Left ventricle myocardium inferior (tissue), 1 donor: ENCODE data around the gene H19. TPM values are rescaled to one million over a fixed set of nuclear protein-coding genes. Genes with fewer than 3 reads are reported as not detected.

Source experiments
- DNase-seq: peaks from one replicate; pipeline ENCODE4 v3.0.0-alpha.2; 2020
- H3K27ac ChIP-seq: fragments of 200-600 bp; replicated peaks from 2 replicates; pipeline ENCODE4 v1.8.0; 2021
- H3K27me3 ChIP-seq: fragments of 200-600 bp; 2 replicates; pipeline ENCODE4 v1.8.0; 2021; ENCODE audit warnings: low read depth
- H3K36me3 ChIP-seq: fragments of 200-600 bp; 2 replicates; pipeline ENCODE4 v1.8.0; 2021
- H3K4me1 ChIP-seq: fragments of 200-600 bp; 2 replicates; pipeline ENCODE4 v1.8.0; 2021
- H3K4me3 ChIP-seq: fragments of 200-600 bp; 2 replicates; pipeline ENCODE4 v1.8.0; 2021; ENCODE audit warnings: mild to moderate bottlenecking, moderate library complexity
- H3K9me3 ChIP-seq: fragments of 200-600 bp; replicated peaks from 2 replicates; pipeline ENCODE4 v1.8.0; 2021
- CTCF ChIP-seq: fragments of 200-600 bp; IDR thresholded peaks from 2 replicates; pipeline ENCODE4 v1.8.0; 2021; ENCODE audit warnings: antibody characterized with exemption, mild to moderate bottlenecking, borderline replicate concordance
- intact Hi-C: fragments of 100-400 bp; cut with micrococcal nuclease; formaldehyde crosslinking; loops from one replicate; pipeline ENCODE4 v1.11.0; 2022
- total RNA-seq: library from RNA; stranded (reverse); fragmentation: NEBNext Ultra II Directional; extraction: Animal tissue kit (Norgen Biotek cat#: 25700); gene quantifications from one replicate; pipeline ENCODE4 v1.2.1, GENCODE V29; 2021
- donor health status: DM: no; HTN: yes; CAD: no; lungs with severe emphysema.

The H19 gene
- total RNA-seq, 1 donor from 2014 or later = 634 TPM

- no peak for TF ChIP-seq CTCF
- Histone ChIP-seq H3K4me1 (no peaks in the 10 kb centered on the region), H3K27ac (no peak overlapping the region), H3K36me3 (no peaks in the 10 kb centered on the region), H3K4me3 (no peak overlapping the region), H3K27me3 (no peaks in the 10 kb centered on the region), H3K9me3 (no peaks in the 10 kb centered on the region)
- intact Hi-C loops = no loop called here
- DNase-seq = no peak
Observed at GRCh38 chr11:1966531-1966930, 31.1 kb downstream of the H19 start.

- TF ChIP-seq CTCF = no peak
- H3K36me3 ChIP-seq = no peaks in the 10 kb centered on the region
- no peaks in the 10 kb centered on the region for H3K9me3 ChIP-seq
- intact Hi-C loops = no loop called here
- H3K27me3 ChIP-seq = no peaks in the 10 kb centered on the region
- no peaks in the 10 kb centered on the region for H3K4me1 ChIP-seq
- no peak overlapping the region for H3K4me3 ChIP-seq
- H3K27ac ChIP-seq = no peak overlapping the region
- DNase-seq = no peak
Observed at GRCh38 chr11:1964955-1965354, 32.7 kb downstream of the H19 start.

GRCh38 chr11:1964348-1964747 lies 33.3 kb downstream of the H19 start:
- no peak for TF ChIP-seq CTCF
- Histone ChIP-seq H3K4me3 (no peak overlapping the region), H3K27ac (no peak overlapping the region), H3K9me3 (no peaks in the 10 kb centered on the region), H3K36me3 (no peaks in the 10 kb centered on the region), H3K4me1 (no peaks in the 10 kb centered on the region), H3K27me3 (no peaks in the 10 kb centered on the region)
- intact Hi-C loops = no loop called here
- DNase-seq = no peak

- H3K27me3 ChIP-seq = no peaks in the 10 kb centered on the region
- no peaks in the 10 kb centered on the region for H3K4me1 ChIP-seq
- DNase-seq = no peak
- no peaks in the 10 kb centered on the region for H3K36me3 ChIP-seq
- no peak for TF ChIP-seq CTCF
- no peak overlapping the region for H3K4me3 ChIP-seq
- no peak overlapping the region for H3K27ac ChIP-seq
- intact Hi-C loops = no loop called here
- H3K9me3 ChIP-seq = no peaks in the 10 kb centered on the region
Observed at GRCh38 chr11:1963864-1964263, 33.8 kb downstream of the H19 start.

GRCh38 chr11:1959786-1960185 lies 37.9 kb downstream of the H19 start:
- Histone ChIP-seq H3K27me3 (no peaks in the 10 kb centered on the region), H3K9me3 (no peaks in the 10 kb centered on the region), H3K4me1 (no peaks in the 10 kb centered on the region), H3K4me3 (no peak overlapping the region), H3K27ac (no peak overlapping the region), H3K36me3 (no peaks in the 10 kb centered on the region)
- no peak for DNase-seq
- intact Hi-C loops = no loop called here
- no peak for TF ChIP-seq CTCF

GRCh38 chr11:1958367-1958766 lies 39.3 kb downstream of the H19 start:
- H3K4me1 ChIP-seq = peaks cover 2% of the 10 kb centered on the region
- H3K9me3 ChIP-seq = no peaks in the 10 kb centered on the region
- no peak overlapping the region for H3K27ac ChIP-seq
- no peaks in the 10 kb centered on the region for H3K27me3 ChIP-seq
- intact Hi-C loops = no loop called here
- no peak for DNase-seq
- no peak for TF ChIP-seq CTCF
- H3K4me3 ChIP-seq = no peak overlapping the region
- H3K36me3 ChIP-seq = no peaks in the 10 kb centered on the region
